Smooth muscle cell (in vitro differentiated cells): ENCODE measurements around the gene TTC39B. TPM values are rescaled to one million over a fixed set of nuclear protein-coding genes. Genes with fewer than 3 reads are reported as not detected.
"Not testable (repeated sequence)": the region's sequence is repeated elsewhere in the genome, so short reads cannot be mapped to it uniquely, and the experiment has no call there.

Experiments used
- DNase-seq: peaks from one replicate; lab custom pipeline; 2025; ENCODE audit not compliant: unreplicated experiment; lab: John Stamatoyannopoulos, UW
- H2AFZ ChIP-seq: fragments of 200-600 bp; sonication (generic); 2 replicates; pipeline ENCODE4 v1.6.0; 2016; ENCODE audit warnings: antibody characterized with exemption, low read depth, mild to moderate bottlenecking
- H3F3A ChIP-seq: fragments of 200-600 bp; sonication (generic); 2 replicates; pipeline ENCODE4 v1.6.0; 2017; ENCODE audit warnings: antibody characterized with exemption, low read depth
- H3K27ac ChIP-seq: fragments of 200-600 bp; sonication (generic); 2 replicates; pipeline ENCODE4 v1.5.1; 2016; ENCODE audit warnings: low read depth, mild to moderate bottlenecking
- H3K27me3 ChIP-seq: fragments of 200-600 bp; sonication (generic); 2 replicates; pipeline ENCODE4 v1.6.1; 2016; ENCODE audit warnings: low read depth, mild to moderate bottlenecking
- H3K36me3 ChIP-seq: fragments of 200-600 bp; sonication (generic); 2 replicates; pipeline ENCODE4 v1.5.1; 2016; ENCODE audit warnings: low read depth
- H3K4me1 ChIP-seq: fragments of 200-600 bp; sonication (generic); 2 replicates; pipeline ENCODE4 v1.5.1; 2016; ENCODE audit warnings: low read depth
- H3K4me2 ChIP-seq: fragments of 200-600 bp; sonication (generic); 2 replicates; pipeline ENCODE4 v1.6.0; 2016; ENCODE audit warnings: mild to moderate bottlenecking
- H3K4me3 ChIP-seq: fragments of 200-600 bp; sonication (generic); 2 replicates; pipeline ENCODE4 v1.5.1; 2016; ENCODE audit warnings: mild to moderate bottlenecking
- H3K79me2 ChIP-seq: fragments of 200-600 bp; sonication (generic); 2 replicates; pipeline ENCODE4 v1.6.0; 2016; ENCODE audit warnings: low read depth, mild to moderate bottlenecking
- H3K9ac ChIP-seq: fragments of 200-600 bp; sonication (generic); 2 replicates; pipeline ENCODE4 v1.6.0; 2016; ENCODE audit warnings: low read depth
- H3K9me3 ChIP-seq: fragments of 200-600 bp; sonication (generic); replicated peaks from 2 replicates; pipeline ENCODE4 v1.5.1; 2016; ENCODE audit warnings: low read depth
- H4K20me1 ChIP-seq: fragments of 200-600 bp; sonication (generic); 2 replicates; pipeline ENCODE4 v1.6.0; 2016; ENCODE audit warnings: low read depth
- WGBS: methylation state at CpG from one replicate; pipeline ENCODE4 v1.1.7; 2016; ENCODE audit warnings: low lambda C conversion rate; 5-methylcytosine and 5-hydroxymethylcytosine counted together
- polyA plus RNA-seq: library from polyadenylated mRNA; unstranded; fragments of >200 nt; fragmentation: Nextera tagmentation; extraction: Ambion mirVana; gene quantifications from 2 replicates; pipeline ENCODE4 v1.2.1, GENCODE V29; 2016
- total RNA-seq: library from RNA; depleted of rRNA; stranded (reverse); fragments of >200 nt; gene quantifications from 2 replicates; pipeline ENCODE4 v1.2.3, GENCODE V29; 2014
- TF ChIP-seq, protein P1 (sequence below): fragments of 200-600 bp; sonication (generic); IDR thresholded peaks from 2 replicates; pipeline ENCODE4 v1.5.1; 2017; ENCODE audit warnings: borderline replicate concordance, mild to moderate bottlenecking, antibody characterized with exemption; ENCODE audit not compliant: insufficient read depth, poor library complexity, severe bottlenecking

Gene TTC39B
- total and polyA plus RNA-seq, 2 experiments from 2014 or later = 3.8 to 13.3 TPM

DNA sequence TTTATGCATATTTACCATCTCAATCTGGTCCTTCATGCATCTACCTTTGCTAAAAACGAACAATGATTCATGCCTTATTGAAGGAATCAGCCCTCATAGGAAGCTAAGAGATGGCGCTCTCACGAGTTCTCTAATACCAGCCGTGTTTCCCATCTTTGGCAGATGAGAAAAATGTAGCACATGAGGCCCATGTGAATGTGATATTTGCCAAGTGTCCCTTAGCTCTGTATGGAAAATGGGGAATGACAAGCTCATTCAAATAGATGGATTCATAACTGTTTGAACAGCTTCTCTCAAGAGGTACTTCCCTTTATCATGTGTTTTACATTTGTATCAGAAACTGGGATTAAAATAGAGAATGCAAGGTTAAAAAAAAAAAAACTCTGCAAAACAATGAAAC lies 66.1 kb downstream of the TTC39B start:
- H3K27ac ChIP-seq = no peak overlapping the region
- H3K27me3 ChIP-seq = no peaks in the 10 kb centered on the region
- WGBS = 92% methylated on average over 4 of the region's 4 CpGs
- H3K9me3 ChIP-seq = peaks cover under 1% of the 10 kb centered on the region
- no peak overlapping the region for H3K4me3 ChIP-seq
- TF ChIP-seq, protein P1, sequence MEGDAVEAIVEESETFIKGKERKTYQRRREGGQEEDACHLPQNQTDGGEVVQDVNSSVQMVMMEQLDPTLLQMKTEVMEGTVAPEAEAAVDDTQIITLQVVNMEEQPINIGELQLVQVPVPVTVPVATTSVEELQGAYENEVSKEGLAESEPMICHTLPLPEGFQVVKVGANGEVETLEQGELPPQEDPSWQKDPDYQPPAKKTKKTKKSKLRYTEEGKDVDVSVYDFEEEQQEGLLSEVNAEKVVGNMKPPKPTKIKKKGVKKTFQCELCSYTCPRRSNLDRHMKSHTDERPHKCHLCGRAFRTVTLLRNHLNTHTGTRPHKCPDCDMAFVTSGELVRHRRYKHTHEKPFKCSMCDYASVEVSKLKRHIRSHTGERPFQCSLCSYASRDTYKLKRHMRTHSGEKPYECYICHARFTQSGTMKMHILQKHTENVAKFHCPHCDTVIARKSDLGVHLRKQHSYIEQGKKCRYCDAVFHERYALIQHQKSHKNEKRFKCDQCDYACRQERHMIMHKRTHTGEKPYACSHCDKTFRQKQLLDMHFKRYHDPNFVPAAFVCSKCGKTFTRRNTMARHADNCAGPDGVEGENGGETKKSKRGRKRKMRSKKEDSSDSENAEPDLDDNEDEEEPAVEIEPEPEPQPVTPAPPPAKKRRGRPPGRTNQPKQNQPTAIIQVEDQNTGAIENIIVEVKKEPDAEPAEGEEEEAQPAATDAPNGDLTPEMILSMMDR = no peak
- peaks cover 29% of the 10 kb centered on the region for H3K79me2 ChIP-seq
- H3F3A ChIP-seq = no peaks in the 10 kb centered on the region
- H3K36me3 ChIP-seq = no peaks in the 10 kb centered on the region
- no peak overlapping the region for H3K9ac ChIP-seq
- no peak overlapping the region for H3K4me2 ChIP-seq
- no peaks in the 10 kb centered on the region for H4K20me1 ChIP-seq
- H2AFZ ChIP-seq = no peak overlapping the region
- no peaks in the 10 kb centered on the region for H3K4me1 ChIP-seq
- no peak for DNase-seq

DNA sequence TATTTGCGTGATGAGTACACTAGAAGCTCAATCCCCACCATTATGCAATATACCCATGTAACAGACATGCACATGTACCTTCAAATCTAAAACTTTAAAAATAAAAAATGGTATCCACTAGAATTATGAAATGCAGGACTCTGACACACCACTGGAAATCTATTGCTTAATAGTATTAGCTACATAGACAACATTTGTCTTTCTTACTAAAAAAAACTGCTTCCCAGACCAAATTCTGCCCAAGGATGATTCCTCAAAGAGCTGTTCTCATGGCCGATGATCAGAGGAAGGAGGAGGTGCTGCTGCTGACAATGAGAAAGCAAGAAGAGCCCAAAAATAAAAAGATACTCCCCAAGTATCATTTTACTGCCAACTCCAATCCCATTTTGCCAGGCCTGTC lies 67.2 kb downstream of the TTC39B start:
- DNase-seq = no peak
- Histone ChIP-seq H3K4me2 (no peak overlapping the region), H3K4me3 (no peak overlapping the region), H3K79me2 (peaks cover 39% of the 10 kb centered on the region), H3F3A (no peaks in the 10 kb centered on the region), H4K20me1 (no peaks in the 10 kb centered on the region), H2AFZ (no peak overlapping the region), H3K9me3 (peaks cover 10% of the 10 kb centered on the region), H3K9ac (no peak overlapping the region), H3K27me3 (no peaks in the 10 kb centered on the region), H3K4me1 (no peaks in the 10 kb centered on the region), H3K27ac (no peak overlapping the region), H3K36me3 (no peaks in the 10 kb centered on the region)
- TF ChIP-seq, protein P1 = no peak
- WGBS = 100% methylated on average over 2 of the region's 2 CpGs

DNA sequence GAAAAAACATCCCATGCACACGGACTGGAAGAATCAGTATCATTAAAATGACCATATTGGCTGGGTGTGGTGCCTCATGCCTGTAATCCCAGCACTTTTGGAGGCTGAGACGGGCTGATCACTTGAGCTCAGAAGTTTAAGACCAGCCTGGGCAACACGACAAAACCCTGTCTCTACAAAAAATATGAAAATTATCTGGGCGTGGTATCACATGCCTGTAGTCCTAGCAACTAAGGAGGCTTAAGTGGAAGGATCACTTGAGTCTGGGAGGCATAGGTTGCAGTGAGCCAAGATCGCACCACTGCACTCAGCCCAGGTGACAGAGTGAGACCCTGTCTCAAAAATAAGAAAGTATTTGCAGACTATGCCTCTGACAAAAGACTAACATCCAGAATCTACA lies 68.4 kb downstream of the TTC39B start:
- no peak for DNase-seq
- Histone ChIP-seq H3K36me3 (no peaks in the 10 kb centered on the region), H3K4me2 (no peak overlapping the region), H3K27me3 (no peaks in the 10 kb centered on the region), H2AFZ (no peak overlapping the region), H3K9me3 (peaks cover 10% of the 10 kb centered on the region), H3K27ac (no peak overlapping the region), H3F3A (no peaks in the 10 kb centered on the region), H3K79me2 (peaks cover 39% of the 10 kb centered on the region), H3K9ac (no peak overlapping the region), H3K4me3 (no peak overlapping the region), H4K20me1 (no peaks in the 10 kb centered on the region), H3K4me1 (no peaks in the 10 kb centered on the region)
- TF ChIP-seq, protein P1 = no peak
- 97% methylated on average over 5 of the region's 5 CpGs for WGBS

DNA sequence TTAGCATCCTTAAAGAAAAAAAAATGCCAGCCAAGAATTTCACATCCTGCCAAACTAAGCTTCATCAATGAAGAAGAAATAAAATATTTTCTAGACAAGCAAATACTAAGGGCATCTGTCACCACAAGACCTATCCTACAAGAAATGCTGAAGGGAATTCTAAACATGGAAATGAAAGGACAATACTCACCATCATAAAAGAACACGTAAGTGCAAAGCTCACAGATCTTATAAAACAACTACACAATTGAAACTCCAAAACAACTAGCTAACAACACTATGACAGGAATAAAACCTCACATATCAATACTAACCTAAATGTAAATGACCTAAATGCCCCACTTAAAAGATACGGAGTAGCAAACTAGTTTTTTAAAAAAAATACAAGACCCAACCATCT lies 71.4 kb downstream of the TTC39B start:
- no peak for DNase-seq
- Histone ChIP-seq H3K79me2 (peaks cover 39% of the 10 kb centered on the region), H3K36me3 (no peaks in the 10 kb centered on the region), H3K9ac (no peak overlapping the region), H3K27me3 (no peaks in the 10 kb centered on the region), H3K27ac (no peak overlapping the region), H3F3A (no peaks in the 10 kb centered on the region), H2AFZ (no peak overlapping the region), H3K4me3 (no peak overlapping the region), H3K4me2 (no peak overlapping the region), H4K20me1 (no peaks in the 10 kb centered on the region), H3K4me1 (no peaks in the 10 kb centered on the region), H3K9me3 (peaks cover 10% of the 10 kb centered on the region)
- 71% methylated on average over 2 of the region's 2 CpGs for WGBS
- TF ChIP-seq, protein P1 = no peak

DNA sequence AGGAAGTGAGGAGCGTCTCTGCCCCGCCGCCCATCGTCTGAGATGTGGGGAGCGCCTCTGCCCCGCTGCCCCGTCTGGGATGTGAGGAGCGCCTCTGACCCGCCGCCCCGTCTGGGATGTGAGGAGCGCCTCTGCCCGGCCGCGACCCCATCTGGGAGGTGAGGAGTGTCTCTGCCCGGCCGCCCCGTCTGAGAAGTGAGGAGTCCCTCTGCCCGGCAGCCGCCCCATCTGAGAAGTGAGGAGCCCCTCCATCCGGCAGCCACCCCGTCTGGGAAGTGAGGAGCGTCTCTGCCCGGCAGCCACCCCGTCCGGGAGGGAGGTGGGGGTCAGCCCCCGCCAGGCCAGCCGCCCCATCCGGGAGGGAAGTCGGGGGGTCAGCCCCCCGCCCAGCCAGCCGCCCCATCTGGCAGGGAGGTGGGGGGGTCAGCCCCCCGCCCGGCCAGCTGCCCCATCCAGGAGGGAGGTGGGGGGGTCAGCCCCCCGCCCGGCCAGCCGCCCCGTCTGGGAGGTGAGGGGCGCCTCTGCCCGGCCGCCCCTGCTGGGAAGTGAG lies 73.0 kb downstream of the TTC39B start:
- H3F3A ChIP-seq, H3K4me3 ChIP-seq, H3K27me3 ChIP-seq, H4K20me1 ChIP-seq, H3K4me1 ChIP-seq, H2AFZ ChIP-seq, H3K4me2 ChIP-seq, H3K27ac ChIP-seq, H3K36me3 ChIP-seq, DNase-seq, H3K9ac ChIP-seq: not testable (repeated sequence)
- peaks cover 37% of the 10 kb centered on the region for H3K79me2 ChIP-seq
- peaks cover 10% of the 10 kb centered on the region for H3K9me3 ChIP-seq
- WGBS = 100% methylated on average over 8 of the region's 41 CpGs
